ENCODE measurements around the gene SNED1.

SNED1 gene

GRCh38 chr2:240997856-240998705 lies at the start of gene SNED1:
TSS of gene SNED1 (plus strand) at chr2:240998618. CDS start at chr2:240998838, 220 bp downstream.
- peak; percentile 39 for DNase-seq (ENCODE audit: low read depth)

- no peak for DNase-seq (ENCODE audit: low read depth)
Observed at GRCh38 chr2:240948905-240949790, 49.3 kb upstream of the SNED1 start.

- DNase-seq (ENCODE audit: low read depth) = no peak
Observed at GRCh38 chr2:240949791-240950705, 48.4 kb upstream of the SNED1 start.

GRCh38 chr2:240951045-240951594 lies 47.3 kb upstream of the SNED1 start:
- DNase-seq (ENCODE audit: low read depth) = no peak

- no peak for DNase-seq (ENCODE audit: low read depth)
Observed at GRCh38 chr2:240952496-240953246, 45.7 kb upstream of the SNED1 start.

- no peak for DNase-seq (ENCODE audit: low read depth)
Observed at GRCh38 chr2:240953426-240954410, 44.7 kb upstream of the SNED1 start.

GRCh38 chr2:240954436-240955305 lies 43.7 kb upstream of the SNED1 start:
- DNase-seq (ENCODE audit: low read depth) = no peak

GRCh38 chr2:240955306-240956170 lies 42.9 kb upstream of the SNED1 start:
- DNase-seq (ENCODE audit: low read depth) = no peak

- no peak for DNase-seq (ENCODE audit: low read depth)
Observed at GRCh38 chr2:240956171-240956934, 42.1 kb upstream of the SNED1 start.

GRCh38 chr2:240956935-240957655 lies 41.3 kb upstream of the SNED1 start:
- DNase-seq (ENCODE audit: low read depth) = no peak

- DNase-seq (ENCODE audit: low read depth) = no peak
Observed at GRCh38 chr2:240957656-240958365, 40.6 kb upstream of the SNED1 start.

GRCh38 chr2:240958366-240959213 lies 39.8 kb upstream of the SNED1 start:
- no peak for DNase-seq (ENCODE audit: low read depth)

GRCh38 chr2:240959214-240959940 lies 39.0 kb upstream of the SNED1 start:
- no peak for DNase-seq (ENCODE audit: low read depth)

- no peak for DNase-seq (ENCODE audit: low read depth)
Observed at GRCh38 chr2:240959941-240960308, 38.5 kb upstream of the SNED1 start.
